ENCODE measurements around the gene SMC6.

- TF ChIP-seq REST (IDR thresholded peaks at IDR 0.05; ENCODE audit: borderline replicate concordance) (no peak), CTCF (IDR thresholded peaks at IDR 0.05; ENCODE audit: poor library complexity, severe bottlenecking) (no peak), EP300 (conservative IDR thresholded peaks at IDR 0.05; ENCODE audit: poor library complexity, severe bottlenecking) (no peak), POLR2AphosphoS5 (IDR thresholded peaks at IDR 0.05) (no peak), MXI1 (conservative IDR thresholded peaks at IDR 0.05; ENCODE audit: poor library complexity, severe bottlenecking) (no peak), RAD21 (conservative IDR thresholded peaks at IDR 0.05) (no peak), EZH2 (IDR thresholded peaks at IDR 0.05; ENCODE audit: borderline replicate concordance, insufficient read depth, low read length, poor library complexity, severe bottlenecking) (no peak), TAF1 (IDR thresholded peaks at IDR 0.05; ENCODE audit: low read depth) (no peak), SMC3 (conservative IDR thresholded peaks at IDR 0.05; ENCODE audit: poor library complexity) (no peak)
These were observed 95.3 kb downstream of the SMC6 start for GRCh38 chr2:17658251-17658843.

All from neural cell (in vitro differentiated cells).